ENCODE results near the gene ULBP3.
"Not testable (repeated sequence)": the region's sequence is repeated elsewhere in the genome, so short reads cannot be mapped to it uniquely, and the experiment has no call there.

Gene ULBP3

DNA sequence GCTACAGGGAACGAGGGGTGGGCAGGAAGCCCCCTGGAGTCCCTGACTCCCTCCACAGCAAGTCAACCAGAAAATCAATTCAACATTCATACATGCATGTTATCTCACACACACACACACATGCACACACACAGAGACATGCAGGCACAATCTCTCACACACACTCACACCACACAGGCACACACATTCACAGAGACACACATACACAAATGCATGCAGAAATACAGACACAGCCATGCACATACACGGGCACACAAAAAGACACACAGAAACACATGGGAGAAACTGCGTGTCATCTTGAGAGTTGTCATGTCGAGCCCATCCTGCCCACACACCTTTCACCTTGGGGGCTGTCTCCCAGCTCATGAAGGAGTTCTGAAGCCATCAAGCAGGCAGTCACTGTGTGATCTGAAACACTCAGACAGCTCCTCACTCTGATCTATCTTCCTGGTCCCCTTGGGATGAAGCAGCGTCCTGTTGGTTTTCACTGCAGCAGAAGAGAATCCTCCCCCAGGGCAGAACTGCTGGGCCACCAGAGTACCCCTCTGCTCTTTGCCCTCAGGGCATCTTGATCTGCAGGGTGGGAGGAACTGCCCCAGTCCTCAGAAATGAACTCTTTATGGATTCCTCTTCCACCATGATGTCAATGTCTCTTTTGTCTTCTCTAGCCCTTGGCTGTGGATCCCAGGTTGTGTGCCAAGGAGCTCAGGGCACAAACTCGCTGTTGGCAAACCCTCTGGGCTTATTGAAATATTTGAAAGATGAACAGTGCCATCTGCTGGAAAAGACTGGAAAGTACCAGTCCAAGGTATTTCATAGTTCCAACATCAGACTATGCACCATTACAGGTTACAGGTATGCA is 52.4 kb downstream of the ULBP3 start:
- peak; percentile 67 for DNase-seq (ENCODE audit: extremely low spot score)
- TF ChIP-seq SP1 (IDR thresholded peaks at IDR 0.05) (no peak), SUZ12 (IDR thresholded peaks at IDR 0.05) (no peak), NFRKB (IDR thresholded peaks at IDR 0.05) (no peak), L3MBTL2 (conservative IDR thresholded peaks at IDR 0.05) (no peak), CTBP1 (IDR thresholded peaks at IDR 0.05; ENCODE audit: borderline replicate concordance) (no peak), TARDBP (IDR thresholded peaks at IDR 0.05) (no peak), BHLHE40 (IDR thresholded peaks at IDR 0.05; ENCODE audit: borderline replicate concordance) (no peak), FOXA1 (IDR thresholded peaks at IDR 0.05) (no peak), FOXK2 (IDR thresholded peaks at IDR 0.05) (no peak), ARNT (IDR thresholded peaks at IDR 0.05) (no peak), HDGF (IDR thresholded peaks at IDR 0.05; ENCODE audit: borderline replicate concordance) (no peak), ELF4 (IDR thresholded peaks at IDR 0.05) (no peak), ZNF384 (IDR thresholded peaks at IDR 0.05) (no peak), LEF1 (IDR thresholded peaks at IDR 0.05; ENCODE audit: borderline replicate concordance) (no peak)
- TF ChIP-seq, protein P1, sequence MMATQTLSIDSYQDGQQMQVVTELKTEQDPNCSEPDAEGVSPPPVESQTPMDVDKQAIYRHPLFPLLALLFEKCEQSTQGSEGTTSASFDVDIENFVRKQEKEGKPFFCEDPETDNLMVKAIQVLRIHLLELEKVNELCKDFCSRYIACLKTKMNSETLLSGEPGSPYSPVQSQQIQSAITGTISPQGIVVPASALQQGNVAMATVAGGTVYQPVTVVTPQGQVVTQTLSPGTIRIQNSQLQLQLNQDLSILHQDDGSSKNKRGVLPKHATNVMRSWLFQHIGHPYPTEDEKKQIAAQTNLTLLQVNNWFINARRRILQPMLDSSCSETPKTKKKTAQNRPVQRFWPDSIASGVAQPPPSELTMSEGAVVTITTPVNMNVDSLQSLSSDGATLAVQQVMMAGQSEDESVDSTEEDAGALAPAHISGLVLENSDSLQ (IDR thresholded peaks at IDR 0.05), result no peak
- CTCF ChIA-PET, result interaction anchor here (0.9 to 1.2 kb wide), 3 partner anchors 76 to 85 kb away, joined by 3 read pairs; no protein-coding TSS in a partner anchor
- POLR2A ChIA-PET, result interaction anchor here (0.9 kb wide), 1 partner anchor 82 kb away, joined by 3 read pairs; no protein-coding TSS in a partner anchor

DNA sequence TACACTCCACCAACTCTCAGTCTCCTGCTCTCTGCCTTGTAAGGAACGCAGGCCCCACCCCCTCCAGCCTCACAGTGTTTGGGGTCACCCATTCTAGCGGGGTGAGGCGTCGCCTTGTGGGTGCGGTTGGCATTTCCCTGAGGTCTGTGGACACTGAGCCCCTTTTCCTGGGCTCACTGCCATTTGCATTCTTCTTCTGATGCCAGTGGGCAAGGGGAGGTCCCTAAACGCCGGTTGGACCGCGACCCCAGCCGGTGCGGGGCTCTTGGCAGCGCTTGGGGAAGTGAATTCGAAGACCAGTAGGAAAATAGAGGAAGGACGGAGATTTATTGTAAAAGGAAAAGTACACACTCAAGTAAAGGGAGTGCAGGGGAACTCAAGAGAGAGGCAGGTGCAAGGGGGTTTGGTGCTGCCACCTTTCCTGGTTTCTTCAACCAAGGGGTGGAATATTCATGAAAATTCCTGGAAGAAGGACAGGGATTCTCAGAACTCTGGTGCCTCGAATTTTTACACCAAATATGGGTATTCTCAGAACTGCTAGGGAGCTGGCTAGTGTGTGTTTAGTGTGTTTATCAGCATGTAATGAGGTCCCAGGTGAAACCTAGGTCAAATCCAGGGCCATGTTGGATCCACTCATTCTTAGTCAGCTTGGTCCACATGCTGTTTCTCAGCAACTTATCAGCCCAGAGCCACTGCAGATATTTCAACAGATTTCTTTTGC is 53.5 kb downstream of the ULBP3 start:
- CTCF ChIA-PET; POLR2A ChIA-PET; DNase-seq (ENCODE audit: extremely low spot score): not testable (repeated sequence)

DNA sequence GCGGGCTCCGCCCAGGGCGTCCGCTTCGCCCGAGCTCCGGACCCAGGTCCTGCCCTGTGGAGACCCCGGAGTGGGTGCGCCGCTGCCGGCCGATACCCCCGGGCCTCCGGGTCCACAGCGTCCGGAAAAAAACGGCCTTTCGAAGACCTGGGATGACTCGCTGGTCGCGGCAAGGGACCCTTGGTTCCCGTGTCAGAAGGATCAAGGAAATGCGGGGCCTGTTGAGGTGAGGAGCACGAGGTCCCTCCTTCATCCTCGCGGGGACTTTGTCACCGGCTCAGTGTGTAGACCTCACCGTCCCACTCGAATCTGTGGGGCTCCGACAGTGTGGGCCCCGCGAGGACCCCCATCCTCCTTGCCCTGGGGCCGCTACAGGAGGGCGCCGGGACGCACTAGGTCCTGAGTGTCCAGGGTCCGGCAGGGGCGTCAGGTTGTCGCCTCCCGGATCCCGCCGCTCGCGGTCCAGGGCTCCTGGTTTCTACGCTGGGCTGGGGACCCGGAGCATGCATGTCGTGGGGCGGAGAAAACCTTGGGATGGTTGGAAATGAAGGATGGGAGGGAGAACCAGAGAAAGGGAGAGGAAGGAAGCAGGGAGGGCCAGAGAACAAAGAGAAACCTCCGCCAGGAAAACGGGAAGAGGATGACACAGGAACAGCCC is 54.2 kb downstream of the ULBP3 start:
- DNase-seq (ENCODE audit: extremely low spot score); POLR2A ChIA-PET; CTCF ChIA-PET: not testable (repeated sequence)

DNA sequence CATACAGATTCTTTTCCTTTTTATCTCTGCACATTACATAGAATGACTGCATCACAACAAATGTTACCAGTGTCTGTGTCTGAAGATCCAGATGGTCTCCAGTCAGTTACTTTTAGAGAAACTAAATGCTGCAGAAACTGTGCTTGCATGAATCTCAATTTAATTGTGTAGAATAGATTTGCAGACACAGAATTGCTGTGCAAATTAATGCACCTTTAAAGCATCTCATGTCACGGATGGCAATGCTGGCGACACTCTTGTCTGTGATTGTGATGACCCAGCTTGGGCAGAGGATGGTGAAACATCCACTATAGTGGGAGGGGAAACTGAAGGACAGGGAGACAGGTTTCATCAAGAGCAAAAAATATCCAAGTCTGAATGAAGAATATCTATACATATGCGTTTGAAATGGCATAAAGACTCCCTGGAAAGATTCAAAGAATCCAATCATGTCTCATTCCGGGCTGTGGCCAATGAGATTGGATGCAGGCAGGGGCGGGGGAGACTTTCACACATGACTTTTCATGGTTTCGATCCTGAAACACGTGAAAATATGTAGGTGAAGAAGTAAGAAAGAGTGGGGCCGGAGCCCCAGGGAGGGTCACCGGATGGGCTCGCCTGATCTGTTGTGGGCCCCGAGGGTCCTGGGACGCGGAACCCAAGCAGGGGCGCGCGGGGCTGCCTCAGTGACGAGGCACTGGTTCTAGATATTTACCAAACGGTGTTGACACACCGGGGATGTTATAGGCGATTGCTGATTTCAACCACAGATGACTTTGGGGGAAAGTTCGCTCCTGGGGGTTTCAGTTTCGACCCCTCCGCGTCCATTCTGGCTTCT is 54.9 kb downstream of the ULBP3 start:
- CTCF ChIA-PET, POLR2A ChIA-PET: not testable (repeated sequence)

DNA sequence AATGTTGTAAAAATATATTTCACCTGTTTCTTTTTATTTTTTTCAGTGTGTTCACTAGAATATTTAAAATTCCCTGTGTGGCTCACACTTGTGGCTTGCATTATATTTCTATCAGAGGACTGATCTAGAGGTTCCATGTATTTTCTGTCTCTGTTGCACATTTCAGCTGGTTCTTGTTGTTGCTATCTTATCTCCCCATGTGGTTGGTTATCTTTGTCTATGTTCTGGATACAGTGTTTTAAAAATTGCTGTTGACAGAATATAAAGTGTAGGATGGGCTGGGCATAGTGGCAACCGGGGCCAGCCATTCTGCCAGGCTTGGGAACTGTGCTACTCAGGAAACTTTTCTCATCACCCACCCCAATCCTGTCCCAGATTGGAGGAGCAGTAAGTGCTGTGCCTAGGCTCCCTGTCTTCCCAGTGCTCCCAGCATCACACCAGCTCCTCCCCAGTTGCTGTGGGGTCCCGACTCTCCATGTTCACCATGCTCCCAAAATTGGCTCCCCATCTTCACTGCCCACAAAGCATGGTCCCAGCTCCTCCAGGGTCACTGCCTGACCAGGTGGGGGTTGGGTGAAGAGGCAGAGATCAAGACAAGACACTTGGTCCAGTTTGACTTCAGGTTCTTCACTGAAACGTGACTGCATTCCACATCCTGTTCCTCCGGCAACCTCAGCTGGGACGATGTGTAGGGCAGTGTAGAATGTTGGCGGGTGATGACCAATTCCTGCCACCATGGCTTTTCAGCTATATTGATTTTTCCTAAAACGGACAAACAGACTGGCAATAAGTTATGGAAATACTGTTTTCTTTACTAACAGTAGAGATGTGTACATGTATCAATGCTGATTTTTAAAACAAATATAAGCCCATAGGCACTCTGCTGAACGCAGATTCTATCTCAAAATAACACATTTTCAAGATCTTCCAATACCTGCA is 55.8 kb downstream of the ULBP3 start:
- CTCF ChIA-PET, POLR2A ChIA-PET: not testable (repeated sequence)

More for the DNA sequence above, 54.9 kb downstream of the ULBP3 start:
- DNase-seq (ENCODE audit: extremely low spot score), result not testable (repeated sequence)

More for the DNA sequence above, 55.8 kb downstream of the ULBP3 start:
- not testable (repeated sequence) for DNase-seq (ENCODE audit: extremely low spot score)

All from HEK293T (cell line).